H9 (cell line): ENCODE results near the gene FANCC. TPM values are rescaled to one million over a fixed set of nuclear protein-coding genes. Genes with fewer than 3 reads are reported as not detected.

Source experiments
- DNase-seq: peaks from one replicate; pipeline ENCODE4 v3.0.0-alpha.2; 2017
- H2AFZ ChIP-seq: one replicate; pipeline ENCODE4 v1.6.1; 2013; ENCODE audit warnings: mild to moderate bottlenecking, low read length, control low read depth, moderate library complexity
- H2AK5ac ChIP-seq: 2 replicates; pipeline ENCODE4 v1.6.1; 2013; ENCODE audit warnings: low read length, control low read depth, mixed read lengths; ENCODE audit not compliant: insufficient read length
- H2BK120ac ChIP-seq: one replicate; pipeline ENCODE4 v1.6.1; 2013; ENCODE audit warnings: low read depth, mild to moderate bottlenecking, low read length, control low read depth, inconsistent platforms; ENCODE audit not compliant: poor library complexity, severe bottlenecking
- H2BK12ac ChIP-seq: 2 replicates; pipeline ENCODE4 v1.6.1; 2013; ENCODE audit warnings: low read length, control low read depth, mixed read lengths, low read depth; ENCODE audit not compliant: insufficient read length
- H2BK15ac ChIP-seq: 2 replicates; pipeline ENCODE4 v1.6.1; 2013; ENCODE audit warnings: low read depth, low read length, control low read depth
- H2BK20ac ChIP-seq: one replicate; pipeline ENCODE4 v1.6.1; 2013; ENCODE audit warnings: low read depth, mild to moderate bottlenecking, low read length, control low read depth, inconsistent platforms; ENCODE audit not compliant: poor library complexity, severe bottlenecking
- H2BK5ac ChIP-seq: 2 replicates; pipeline ENCODE4 v1.6.1; 2013; ENCODE audit warnings: low read length, control low read depth, mixed read lengths; ENCODE audit not compliant: insufficient read length
- H3K14ac ChIP-seq: 2 replicates; pipeline ENCODE4 v1.6.1; 2013; ENCODE audit warnings: low read length, control low read depth; ENCODE audit not compliant: insufficient read depth
- H3K18ac ChIP-seq: 2 replicates; pipeline ENCODE4 v1.6.1; 2013; ENCODE audit warnings: low read depth, mild to moderate bottlenecking, mixed read lengths, low read length, control low read depth; ENCODE audit not compliant: insufficient read length
- H3K23ac ChIP-seq: 2 replicates; pipeline ENCODE4 v1.6.1; 2013; ENCODE audit warnings: low read length, control low read depth, mixed read lengths, low read depth; ENCODE audit not compliant: insufficient read length
- H3K23me2 ChIP-seq: 2 replicates; pipeline ENCODE4 v1.6.1; 2013; ENCODE audit warnings: low read depth, mild to moderate bottlenecking, mixed read lengths, low read length, control low read depth; ENCODE audit not compliant: insufficient read length, poor library complexity, severe bottlenecking
- H3K27ac ChIP-seq: 2 replicates; pipeline ENCODE4 v1.5.1; 2013; ENCODE audit warnings: low read length, control low read depth, mixed read lengths, low read depth; ENCODE audit not compliant: insufficient read length
- H3K27me3 ChIP-seq: 2 replicates; pipeline ENCODE4 v1.6.1; 2013; ENCODE audit warnings: low read length, control low read depth, inconsistent platforms; ENCODE audit not compliant: insufficient read depth
- H3K4ac ChIP-seq: 2 replicates; pipeline ENCODE4 v1.6.1; 2013; ENCODE audit warnings: low read depth, mild to moderate bottlenecking, control low read depth, inconsistent platforms, low read length, moderate library complexity
- H3K4me1 ChIP-seq: 2 replicates; pipeline ENCODE4 v1.6.1; 2013; ENCODE audit warnings: low read length, control low read depth, inconsistent platforms; ENCODE audit not compliant: insufficient read depth
- H3K4me2 ChIP-seq: 2 replicates; pipeline ENCODE4 v1.6.1; 2013; ENCODE audit warnings: low read length, control low read depth, mixed read lengths; ENCODE audit not compliant: insufficient read length, insufficient read depth
- H3K56ac ChIP-seq: 2 replicates; pipeline ENCODE4 v1.6.1; 2013; ENCODE audit warnings: low read depth, mild to moderate bottlenecking, mixed read lengths, low read length, control low read depth; ENCODE audit not compliant: insufficient read length
- H3K79me1 ChIP-seq: 2 replicates; pipeline ENCODE4 v1.6.1; 2013; ENCODE audit warnings: low read depth, mild to moderate bottlenecking, moderate library complexity, low read length, control low read depth, inconsistent platforms; ENCODE audit not compliant: insufficient read depth, poor library complexity, severe bottlenecking
- H3K79me2 ChIP-seq: 2 replicates; pipeline ENCODE4 v1.6.1; 2013; ENCODE audit warnings: low read length, control low read depth, inconsistent platforms; ENCODE audit not compliant: insufficient read depth
- H3K9ac ChIP-seq: 2 replicates; pipeline ENCODE4 v1.6.1; 2013; ENCODE audit warnings: low read length, control low read depth, mixed read lengths; ENCODE audit not compliant: insufficient read length; ENCODE audit errors: extremely low read depth
- H3K9me3 ChIP-seq: one replicate; pipeline ENCODE4 v1.6.1; 2013; ENCODE audit warnings: low read depth, low read length, inconsistent platforms; ENCODE audit not compliant: control insufficient read depth
- H3T11ph ChIP-seq: one replicate; pipeline ENCODE4 v1.6.1; 2013; ENCODE audit warnings: mild to moderate bottlenecking, low read length, control low read depth, inconsistent platforms
- H4K20me1 ChIP-seq: one replicate; pipeline ENCODE4 v1.6.1; 2013; ENCODE audit not compliant: control insufficient read depth, insufficient read length, insufficient read depth
- H4K5ac ChIP-seq: 2 replicates; pipeline ENCODE4 v1.6.1; 2013; ENCODE audit warnings: low read depth, mild to moderate bottlenecking, mixed read lengths, low read length, control low read depth; ENCODE audit not compliant: insufficient read length
- H4K8ac ChIP-seq: replicated peaks from 2 replicates; pipeline ENCODE4 v1.6.1; 2013; ENCODE audit warnings: low read length, control low read depth, mixed read lengths, low read depth; ENCODE audit not compliant: insufficient read length
- H4K91ac ChIP-seq: 2 replicates; pipeline ENCODE4 v1.6.1; 2013; ENCODE audit warnings: low read depth, mild to moderate bottlenecking, moderate library complexity, mixed read lengths, low read length, control low read depth; ENCODE audit not compliant: insufficient read length
- H3K27ac Mint-ChIP-seq, 3 experiments: 2 replicates in 2 of 3; 3 replicates in 1 of 3; pipeline ENCODE4 v1.8.0; 2020 to 2021; ENCODE audit warnings: mixed read lengths in 3 of 3, mild to moderate bottlenecking in 1 of 3, moderate library complexity in 1 of 3
- H3K27me3 Mint-ChIP-seq: 2 replicates; pipeline ENCODE4 v1.8.0; 2021; ENCODE audit warnings: low read depth, mild to moderate bottlenecking, moderate library complexity, mixed read lengths
- H3K36me3 Mint-ChIP-seq, 3 experiments: 2 replicates in 2 of 3; 3 replicates in 1 of 3; pipeline ENCODE4 v1.8.0; 2020 to 2021; ENCODE audit warnings: low read depth in 3 of 3, mixed read lengths in 3 of 3; ENCODE audit not compliant: insufficient read depth in 1 of 3
- H3K4me1 Mint-ChIP-seq, 2 experiments: 2 replicates each; pipeline ENCODE4 v1.8.0; 2020; ENCODE audit warnings: mixed read lengths in 2 of 2
- H3K4me3 Mint-ChIP-seq, 2 experiments: 2 replicates in 1 of 2; 3 replicates in 1 of 2; pipeline ENCODE4 v1.8.0; 2020 to 2021; ENCODE audit warnings: mild to moderate bottlenecking in 2 of 2, mixed read lengths in 2 of 2, moderate library complexity in 1 of 2
- H3K9me3 Mint-ChIP-seq, 2 experiments: 2 replicates in 1 of 2; 3 replicates in 1 of 2; pipeline ENCODE4 v1.8.0; 2020; ENCODE audit warnings: mild to moderate bottlenecking in 2 of 2, mixed read lengths in 2 of 2, moderate library complexity in 1 of 2
- WGBS: extraction: QIAGEN DNeasy Blood & Tissue Kit; methylation state at CpG from one replicate; pipeline ENCODE4 v1.1.7; 2013; ENCODE audit warnings: missing lambda C conversion rate, low lambda C conversion rate, mixed read lengths; ENCODE audit not compliant: insufficient read length; ENCODE audit errors: extremely low coverage; 5-methylcytosine and 5-hydroxymethylcytosine counted together
- total RNA-seq: library from RNA; stranded (reverse); gene quantifications from 2 replicates; pipeline ENCODE4 v1.2.1, GENCODE V29; 2021
- TF ChIP-seq, protein P1 (sequence below): fragments of 200-600 bp; sonication (generic); conservative IDR thresholded peaks from 3 replicates; pipeline ENCODE4 v1.8.0; 2021; ENCODE audit warnings: antibody characterized with exemption, mild to moderate bottlenecking

The FANCC gene
- total RNA-seq, 1 experiment from 2014 or later = 14.6 TPM

DNA sequence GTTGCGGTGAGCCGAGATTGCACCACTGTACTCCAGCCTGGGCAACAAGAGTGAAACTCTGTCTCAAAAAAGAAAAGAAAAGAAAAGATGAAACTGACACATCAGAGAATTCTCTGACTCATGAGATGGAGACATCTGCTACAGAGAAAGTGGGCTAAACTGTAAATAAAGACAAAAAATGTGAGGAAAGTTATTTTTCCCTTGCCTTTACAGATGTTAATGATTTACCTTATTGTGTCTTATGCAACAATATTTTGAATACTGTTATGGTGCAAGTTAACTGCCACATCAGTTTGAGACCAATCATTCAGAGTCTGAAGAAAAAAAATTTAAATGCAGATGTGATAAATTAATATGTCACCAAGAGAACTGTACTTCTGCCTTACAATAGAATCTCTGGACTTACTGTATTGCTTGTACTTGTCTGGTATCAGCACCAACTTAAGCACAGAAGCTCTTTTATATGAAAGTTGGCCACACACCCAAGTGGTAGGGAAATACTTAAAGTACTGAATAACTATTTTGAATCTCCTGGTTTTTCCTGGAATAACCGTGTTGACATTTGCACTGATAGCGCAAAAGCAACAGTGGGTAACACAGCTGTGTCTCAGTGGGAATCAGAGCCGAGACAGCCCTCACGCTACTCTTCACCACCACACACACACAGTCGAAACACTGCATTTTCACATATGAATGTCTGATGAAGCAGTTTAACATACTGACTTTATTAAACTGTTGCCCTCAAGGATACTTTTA is 169.9 kb downstream of the FANCC start:
- H3K9me3 ChIP-seq = no peaks in the 10 kb centered on the region
- no peak overlapping the region for H3K4me2 ChIP-seq
- H3K9ac ChIP-seq = no peak overlapping the region
- no peak overlapping the region for H3K4me3 Mint-ChIP-seq
- TF ChIP-seq, protein P1, sequence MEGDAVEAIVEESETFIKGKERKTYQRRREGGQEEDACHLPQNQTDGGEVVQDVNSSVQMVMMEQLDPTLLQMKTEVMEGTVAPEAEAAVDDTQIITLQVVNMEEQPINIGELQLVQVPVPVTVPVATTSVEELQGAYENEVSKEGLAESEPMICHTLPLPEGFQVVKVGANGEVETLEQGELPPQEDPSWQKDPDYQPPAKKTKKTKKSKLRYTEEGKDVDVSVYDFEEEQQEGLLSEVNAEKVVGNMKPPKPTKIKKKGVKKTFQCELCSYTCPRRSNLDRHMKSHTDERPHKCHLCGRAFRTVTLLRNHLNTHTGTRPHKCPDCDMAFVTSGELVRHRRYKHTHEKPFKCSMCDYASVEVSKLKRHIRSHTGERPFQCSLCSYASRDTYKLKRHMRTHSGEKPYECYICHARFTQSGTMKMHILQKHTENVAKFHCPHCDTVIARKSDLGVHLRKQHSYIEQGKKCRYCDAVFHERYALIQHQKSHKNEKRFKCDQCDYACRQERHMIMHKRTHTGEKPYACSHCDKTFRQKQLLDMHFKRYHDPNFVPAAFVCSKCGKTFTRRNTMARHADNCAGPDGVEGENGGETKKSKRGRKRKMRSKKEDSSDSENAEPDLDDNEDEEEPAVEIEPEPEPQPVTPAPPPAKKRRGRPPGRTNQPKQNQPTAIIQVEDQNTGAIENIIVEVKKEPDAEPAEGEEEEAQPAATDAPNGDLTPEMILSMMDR = no peak
- no peak overlapping the region for H2AFZ ChIP-seq
- H3K23ac ChIP-seq = no peak overlapping the region
- no peak overlapping the region for H3K14ac ChIP-seq
- no peak for DNase-seq
- no peak overlapping the region for H2BK15ac ChIP-seq
- no peaks in the 10 kb centered on the region for H3K27me3 Mint-ChIP-seq
- H3K27ac Mint-ChIP-seq = no peak overlapping the region
- H2BK12ac ChIP-seq = no peak overlapping the region
- no peak overlapping the region for H3K18ac ChIP-seq
- no peak overlapping the region for H4K8ac ChIP-seq
- H4K20me1 ChIP-seq = no peaks in the 10 kb centered on the region
- H3K79me1 ChIP-seq = no peaks in the 10 kb centered on the region
- H2AK5ac ChIP-seq = no peak overlapping the region
- no peak overlapping the region for H3T11ph ChIP-seq
- H2BK120ac ChIP-seq = no peak overlapping the region
- no peaks in the 10 kb centered on the region for H3K23me2 ChIP-seq
- H3K27ac ChIP-seq = no peak overlapping the region
- H3K36me3 Mint-ChIP-seq = peaks cover 0 to 4% (median 3%) of the 10 kb centered on the region in 3 experiments; a peak in 2 of 7 replicates
- no peak overlapping the region for H2BK20ac ChIP-seq
- WGBS = no CpG with 5 or more reads among the region's 7 CpGs
- H3K4me1 Mint-ChIP-seq = peaks cover 15 to 16% of the 10 kb centered on the region in 2 experiments
- H3K4ac ChIP-seq = no peak overlapping the region
- no peak overlapping the region for H4K91ac ChIP-seq
- no peaks in the 10 kb centered on the region; a peak in 1 of 5 replicates for H3K9me3 Mint-ChIP-seq
- peaks cover 2% of the 10 kb centered on the region for H3K4me1 ChIP-seq
- no peaks in the 10 kb centered on the region for H3K79me2 ChIP-seq
- no peak overlapping the region for H4K5ac ChIP-seq
- H3K27me3 ChIP-seq = no peaks in the 10 kb centered on the region
- no peak overlapping the region for H3K56ac ChIP-seq
- H2BK5ac ChIP-seq = no peak overlapping the region
